Choroid plexus epithelial cell (primary cell): ENCODE data around the gene PPFIA1.

ENCODE experiments used
- DNase-seq: peaks from one replicate; pipeline ENCODE4 v3.0.0-alpha.2; 2010; ENCODE audit warnings: low read depth
- H3K4me3 ChIP-seq: 2 replicates; pipeline ENCODE4 v1.5.1; 2011; ENCODE audit warnings: low read depth, mild to moderate bottlenecking, control low read depth, low read length, moderate library complexity
- TF ChIP-seq, protein P1 (sequence below): conservative IDR thresholded peaks from 2 replicates; pipeline ENCODE4 v1.5.1; 2011; ENCODE audit warnings: low read depth, mild to moderate bottlenecking, control low read depth, inconsistent platforms, low read length, moderate library complexity

Gene PPFIA1

DNA sequence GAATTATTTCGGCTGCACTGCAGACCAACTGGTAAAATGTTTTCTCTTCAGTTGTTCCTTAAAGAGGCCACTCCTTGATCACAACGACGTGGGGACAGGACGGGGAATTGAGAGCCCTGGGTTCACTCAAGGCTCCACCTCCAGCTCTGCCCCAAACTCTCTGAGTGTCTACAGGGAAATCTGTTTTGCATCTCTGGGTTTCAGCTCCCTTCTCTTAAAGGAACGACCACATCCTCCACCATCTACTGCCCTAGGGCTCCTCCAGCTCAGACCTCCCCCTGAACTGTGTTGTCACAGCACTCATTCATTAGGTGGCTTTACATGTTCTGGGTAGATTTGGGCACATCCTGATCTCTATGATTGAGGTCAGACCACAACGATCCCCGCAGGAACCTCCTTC is 5.1 kb upstream of the PPFIA1 start:
- H3K4me3 ChIP-seq, result no peak overlapping the region
- no peak for DNase-seq
- TF ChIP-seq, protein P1, sequence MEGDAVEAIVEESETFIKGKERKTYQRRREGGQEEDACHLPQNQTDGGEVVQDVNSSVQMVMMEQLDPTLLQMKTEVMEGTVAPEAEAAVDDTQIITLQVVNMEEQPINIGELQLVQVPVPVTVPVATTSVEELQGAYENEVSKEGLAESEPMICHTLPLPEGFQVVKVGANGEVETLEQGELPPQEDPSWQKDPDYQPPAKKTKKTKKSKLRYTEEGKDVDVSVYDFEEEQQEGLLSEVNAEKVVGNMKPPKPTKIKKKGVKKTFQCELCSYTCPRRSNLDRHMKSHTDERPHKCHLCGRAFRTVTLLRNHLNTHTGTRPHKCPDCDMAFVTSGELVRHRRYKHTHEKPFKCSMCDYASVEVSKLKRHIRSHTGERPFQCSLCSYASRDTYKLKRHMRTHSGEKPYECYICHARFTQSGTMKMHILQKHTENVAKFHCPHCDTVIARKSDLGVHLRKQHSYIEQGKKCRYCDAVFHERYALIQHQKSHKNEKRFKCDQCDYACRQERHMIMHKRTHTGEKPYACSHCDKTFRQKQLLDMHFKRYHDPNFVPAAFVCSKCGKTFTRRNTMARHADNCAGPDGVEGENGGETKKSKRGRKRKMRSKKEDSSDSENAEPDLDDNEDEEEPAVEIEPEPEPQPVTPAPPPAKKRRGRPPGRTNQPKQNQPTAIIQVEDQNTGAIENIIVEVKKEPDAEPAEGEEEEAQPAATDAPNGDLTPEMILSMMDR, result no peak

DNA sequence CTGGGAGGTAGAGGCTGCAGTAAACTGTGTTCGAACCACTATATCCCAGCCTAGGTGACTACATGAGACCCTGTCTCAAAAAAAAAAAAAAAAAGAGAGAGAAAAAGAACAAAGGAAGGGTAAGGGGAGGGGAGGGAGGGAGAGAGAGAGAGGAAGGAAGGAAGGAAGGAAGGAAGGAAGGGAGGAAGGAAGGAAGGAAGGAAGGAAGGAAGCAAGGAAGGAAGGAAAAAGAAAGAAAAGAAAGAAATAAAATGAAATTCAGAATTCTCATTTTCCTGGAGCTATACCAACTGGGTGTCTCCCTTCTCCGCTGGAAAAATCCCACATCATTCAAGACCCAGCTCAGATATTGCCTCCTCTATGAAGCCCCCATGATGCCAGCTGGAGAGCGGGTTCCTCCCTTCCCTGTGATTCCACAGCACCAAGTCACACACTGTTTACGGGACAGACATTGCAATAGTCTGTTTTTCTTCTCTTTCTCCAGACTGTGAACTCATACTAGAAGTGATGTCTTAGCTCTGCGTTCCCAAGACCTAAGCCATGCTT is 3.0 kb upstream of the PPFIA1 start:
- TF ChIP-seq, protein P1, result no peak
- no peak overlapping the region for H3K4me3 ChIP-seq
- DNase-seq, result no peak

DNA sequence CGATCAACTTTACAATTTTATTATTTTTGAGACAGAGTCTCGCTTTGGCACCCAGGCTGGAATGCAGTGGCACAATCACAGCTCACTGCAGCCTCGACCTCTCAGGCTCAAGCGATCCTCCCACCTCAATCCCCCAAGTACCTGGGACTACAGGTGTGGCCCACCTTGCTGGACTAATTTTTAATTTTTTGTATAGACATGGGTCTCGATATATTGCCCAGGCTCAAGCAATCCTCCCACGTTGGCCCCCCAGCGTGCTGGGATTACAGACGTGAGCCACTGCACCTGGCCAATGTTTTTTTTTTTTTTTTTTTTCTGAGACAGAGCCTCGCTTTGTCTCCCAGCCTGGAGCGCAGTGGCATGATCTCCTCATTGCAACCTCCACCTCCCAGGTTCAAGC is 2.0 kb upstream of the PPFIA1 start:
- TF ChIP-seq, protein P1, result no peak
- H3K4me3 ChIP-seq, result no peak overlapping the region
- DNase-seq, result no peak

DNA sequence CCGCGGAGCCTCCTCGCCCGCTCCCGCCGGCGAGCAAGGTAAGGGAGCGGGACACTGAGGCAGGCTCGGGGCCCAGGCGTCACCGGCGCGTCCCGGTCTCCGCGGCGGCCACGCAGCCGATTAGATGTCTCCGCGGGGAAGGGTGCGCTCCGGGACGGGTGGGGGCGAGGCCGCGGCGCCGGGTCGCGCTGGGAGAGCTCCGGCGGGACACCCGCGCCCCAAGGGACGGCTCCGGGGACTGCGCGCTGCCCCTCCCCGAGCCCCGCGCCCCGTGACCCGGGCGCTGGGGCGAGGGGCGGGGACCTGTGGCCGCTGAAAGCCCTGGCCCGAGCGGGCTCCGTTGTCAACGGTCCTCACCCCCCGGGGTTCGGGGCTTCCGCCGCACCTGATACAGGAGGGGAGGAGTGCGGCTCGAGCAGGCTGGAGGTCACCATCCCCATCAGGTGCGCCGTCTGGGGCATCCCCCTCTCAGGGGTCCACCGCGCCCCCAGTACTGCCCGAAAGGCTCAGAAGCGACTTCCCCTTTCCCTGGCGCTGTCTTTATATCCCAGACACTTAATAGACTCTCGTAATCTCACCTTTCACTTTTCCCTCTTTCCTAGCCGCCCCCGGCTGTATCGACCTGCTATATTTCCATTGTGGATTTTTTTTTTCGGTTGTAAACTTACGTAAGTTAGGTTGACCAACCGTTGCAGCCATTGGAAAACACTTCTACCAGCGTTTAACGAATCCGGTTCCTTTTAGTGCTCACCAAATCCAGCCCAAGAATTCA is 573 bp downstream of the PPFIA1 start:
- H3K4me3 ChIP-seq, result peak overlapping the region; percentile 86
- DNase-seq, result peak; percentile 58
- TF ChIP-seq, protein P1, result no peak

DNA sequence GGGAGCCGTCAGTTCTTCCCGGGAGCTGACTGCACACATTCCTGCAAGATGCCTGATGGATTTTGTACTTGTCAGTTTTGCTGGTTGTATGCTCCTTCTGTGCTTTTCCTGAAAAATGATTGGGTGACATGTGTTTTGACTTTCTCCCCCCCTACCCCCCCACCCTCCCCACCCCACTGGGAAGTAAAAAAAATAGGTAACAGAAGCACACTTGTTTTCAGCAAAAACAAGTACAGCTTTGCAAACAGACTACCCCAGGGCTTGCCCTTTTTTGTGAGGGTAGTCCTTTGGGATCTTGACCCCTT is 1.1 kb downstream of the PPFIA1 start:
- DNase-seq, result no peak
- peak overlapping the region; percentile 86 for H3K4me3 ChIP-seq
- TF ChIP-seq, protein P1, result no peak

DNA sequence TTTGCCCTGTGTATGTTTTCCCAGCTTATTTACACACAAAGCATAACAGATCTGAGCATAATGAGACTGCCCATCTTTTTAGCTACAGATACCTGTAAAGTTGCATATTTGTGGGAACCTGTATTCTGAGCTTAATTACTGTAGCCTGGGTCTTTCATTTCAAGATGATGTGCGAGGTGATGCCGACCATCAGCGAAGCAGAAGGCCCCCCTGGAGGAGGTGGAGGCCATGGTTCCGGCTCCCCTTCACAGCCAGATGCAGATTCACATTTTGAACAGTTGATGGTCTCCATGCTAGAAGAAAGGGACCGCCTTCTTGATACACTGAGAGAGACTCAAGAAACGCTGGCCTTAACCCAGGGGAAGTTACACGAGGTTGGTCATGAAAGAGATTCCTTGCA is 1.5 kb downstream of the PPFIA1 start:
- TF ChIP-seq, protein P1, result no peak
- peak overlapping the region; percentile 14 for H3K4me3 ChIP-seq
- no peak for DNase-seq

DNA sequence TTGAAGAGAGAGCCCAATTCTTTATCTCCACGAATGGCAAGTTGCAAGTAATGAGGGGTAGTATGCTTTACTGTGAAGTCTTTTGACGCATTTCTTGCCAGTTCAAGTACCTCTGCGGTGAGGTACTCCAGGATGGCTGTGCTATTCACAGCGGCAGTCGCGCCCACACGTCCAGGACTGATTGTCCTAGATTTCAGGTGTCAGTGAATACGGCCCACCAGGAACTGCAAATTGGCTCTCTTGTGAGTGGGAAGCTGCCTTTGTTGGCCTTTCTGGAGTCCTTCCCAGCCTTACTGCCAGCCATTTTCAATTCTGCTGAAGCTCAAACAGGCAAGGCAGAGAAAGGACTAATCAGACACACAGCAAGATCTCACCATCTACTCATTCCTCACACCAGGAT is 8.5 kb downstream of the PPFIA1 start:
- TF ChIP-seq, protein P1, result no peak
- no peak for DNase-seq
- no peak overlapping the region for H3K4me3 ChIP-seq
